ENCODE results near the gene ANXA2.

DNA sequence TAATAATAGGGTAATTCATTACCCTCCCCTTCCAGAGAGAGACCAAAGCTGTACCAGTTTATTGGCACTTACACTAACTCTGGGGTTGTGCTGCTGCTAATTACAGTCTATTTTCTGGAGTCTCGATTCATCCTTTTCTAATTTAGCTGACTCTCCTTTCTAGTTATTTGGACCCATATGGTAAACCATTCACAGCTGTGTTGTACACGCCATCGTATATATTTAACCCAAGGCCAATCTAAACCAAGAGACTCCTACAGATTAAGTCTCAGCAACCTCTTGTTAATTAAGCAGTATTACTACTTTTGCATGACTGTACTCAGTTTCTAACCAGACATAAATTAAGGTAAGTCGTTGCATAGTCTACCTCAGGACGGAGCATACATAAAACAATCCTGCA, 22.5 kb downstream of the ANXA2 start:
- no peak for TF ChIP-seq EZH2 (IDR thresholded peaks at IDR 0.05; ENCODE audit: borderline replicate concordance, low read length)
- TF ChIP-seq, protein P1, sequence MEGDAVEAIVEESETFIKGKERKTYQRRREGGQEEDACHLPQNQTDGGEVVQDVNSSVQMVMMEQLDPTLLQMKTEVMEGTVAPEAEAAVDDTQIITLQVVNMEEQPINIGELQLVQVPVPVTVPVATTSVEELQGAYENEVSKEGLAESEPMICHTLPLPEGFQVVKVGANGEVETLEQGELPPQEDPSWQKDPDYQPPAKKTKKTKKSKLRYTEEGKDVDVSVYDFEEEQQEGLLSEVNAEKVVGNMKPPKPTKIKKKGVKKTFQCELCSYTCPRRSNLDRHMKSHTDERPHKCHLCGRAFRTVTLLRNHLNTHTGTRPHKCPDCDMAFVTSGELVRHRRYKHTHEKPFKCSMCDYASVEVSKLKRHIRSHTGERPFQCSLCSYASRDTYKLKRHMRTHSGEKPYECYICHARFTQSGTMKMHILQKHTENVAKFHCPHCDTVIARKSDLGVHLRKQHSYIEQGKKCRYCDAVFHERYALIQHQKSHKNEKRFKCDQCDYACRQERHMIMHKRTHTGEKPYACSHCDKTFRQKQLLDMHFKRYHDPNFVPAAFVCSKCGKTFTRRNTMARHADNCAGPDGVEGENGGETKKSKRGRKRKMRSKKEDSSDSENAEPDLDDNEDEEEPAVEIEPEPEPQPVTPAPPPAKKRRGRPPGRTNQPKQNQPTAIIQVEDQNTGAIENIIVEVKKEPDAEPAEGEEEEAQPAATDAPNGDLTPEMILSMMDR (IDR thresholded peaks at IDR 0.05; ENCODE audit: low read length): no peak

Measured in OCI-LY1 (cell line).